Kidney epithelial cell (primary cell): ENCODE data around the gene ITGB6. TPM values are rescaled to one million over a fixed set of nuclear protein-coding genes. Genes with fewer than 3 reads are reported as not detected.

Source experiments
- DNase-seq: peaks from one replicate; pipeline ENCODE4 v3.0.0-alpha.2; 2010; ENCODE audit warnings: low read depth
- H3K27me3 ChIP-seq: 2 replicates; pipeline ENCODE4 v1.6.0; 2011; ENCODE audit warnings: low read length; ENCODE audit not compliant: control insufficient read depth, insufficient read depth
- H3K36me3 ChIP-seq: 2 replicates; pipeline ENCODE4 v1.5.1; 2011; ENCODE audit warnings: low read length; ENCODE audit not compliant: control insufficient read depth, insufficient read depth
- H3K4me3 ChIP-seq: 2 replicates; pipeline ENCODE4 v1.5.1; 2011; ENCODE audit warnings: low read depth, mild to moderate bottlenecking, control low read depth, low read length
- total RNA-seq: library from RNA; depleted of rRNA; stranded (reverse); fragments of >200 nt; gene quantifications from 2 replicates; pipeline ENCODE4 v1.2.3, GENCODE V29; 2015
- TF ChIP-seq, protein P1 (sequence below): IDR thresholded peaks from 2 replicates; pipeline ENCODE4 v1.5.1; 2011; ENCODE audit warnings: mild to moderate bottlenecking, moderate library complexity, low read length, control low read depth, inconsistent platforms; ENCODE audit not compliant: insufficient read depth, poor library complexity, severe bottlenecking

The ITGB6 gene
- total RNA-seq, 1 donor from 2014 or later, result 68.5 TPM

DNA sequence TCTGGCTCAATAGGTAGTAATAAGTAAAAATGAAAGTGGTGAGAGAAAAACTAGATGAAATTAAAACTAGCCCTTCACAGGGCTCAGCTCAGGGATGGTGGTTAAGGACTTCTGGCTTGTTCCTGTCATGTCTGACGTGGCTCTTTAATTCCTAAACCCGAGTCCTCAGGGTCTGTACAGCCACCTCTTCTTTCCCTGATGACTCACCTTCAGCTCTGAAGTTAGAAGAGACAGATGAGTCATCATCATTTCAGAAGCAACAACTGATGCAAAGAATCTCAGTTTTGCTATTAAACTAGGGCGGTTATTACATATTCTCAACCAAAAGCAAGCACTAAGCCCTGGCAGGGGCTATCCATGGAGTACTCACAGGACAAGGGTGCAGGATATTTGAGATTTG is 24.0 kb upstream of the ITGB6 start:
- Histone ChIP-seq H3K4me3 (no peak overlapping the region), H3K27me3 (no peaks in the 10 kb centered on the region), H3K36me3 (no peaks in the 10 kb centered on the region)
- TF ChIP-seq, protein P1, sequence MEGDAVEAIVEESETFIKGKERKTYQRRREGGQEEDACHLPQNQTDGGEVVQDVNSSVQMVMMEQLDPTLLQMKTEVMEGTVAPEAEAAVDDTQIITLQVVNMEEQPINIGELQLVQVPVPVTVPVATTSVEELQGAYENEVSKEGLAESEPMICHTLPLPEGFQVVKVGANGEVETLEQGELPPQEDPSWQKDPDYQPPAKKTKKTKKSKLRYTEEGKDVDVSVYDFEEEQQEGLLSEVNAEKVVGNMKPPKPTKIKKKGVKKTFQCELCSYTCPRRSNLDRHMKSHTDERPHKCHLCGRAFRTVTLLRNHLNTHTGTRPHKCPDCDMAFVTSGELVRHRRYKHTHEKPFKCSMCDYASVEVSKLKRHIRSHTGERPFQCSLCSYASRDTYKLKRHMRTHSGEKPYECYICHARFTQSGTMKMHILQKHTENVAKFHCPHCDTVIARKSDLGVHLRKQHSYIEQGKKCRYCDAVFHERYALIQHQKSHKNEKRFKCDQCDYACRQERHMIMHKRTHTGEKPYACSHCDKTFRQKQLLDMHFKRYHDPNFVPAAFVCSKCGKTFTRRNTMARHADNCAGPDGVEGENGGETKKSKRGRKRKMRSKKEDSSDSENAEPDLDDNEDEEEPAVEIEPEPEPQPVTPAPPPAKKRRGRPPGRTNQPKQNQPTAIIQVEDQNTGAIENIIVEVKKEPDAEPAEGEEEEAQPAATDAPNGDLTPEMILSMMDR, result no peak
- peak; percentile 98 for DNase-seq

DNA sequence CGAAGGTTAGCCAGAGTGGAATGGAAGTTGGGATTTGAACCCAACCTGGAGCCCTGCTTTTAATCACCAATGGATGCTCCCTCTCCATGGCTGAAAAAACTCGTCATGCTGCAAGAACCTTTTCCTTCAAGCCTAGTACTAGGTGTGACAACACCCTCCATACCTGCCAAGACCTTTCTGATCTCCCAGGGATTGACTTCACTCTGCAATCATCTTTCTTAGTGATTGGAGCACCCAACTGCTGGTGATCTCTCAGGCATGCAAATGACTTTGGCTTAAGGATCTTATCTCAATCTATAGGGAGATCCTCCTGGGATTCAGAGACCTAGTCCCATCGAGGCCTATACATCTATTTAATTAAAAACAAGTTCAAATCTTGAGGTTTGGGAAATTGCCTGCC is 23.5 kb upstream of the ITGB6 start:
- Histone ChIP-seq H3K27me3 (no peaks in the 10 kb centered on the region), H3K4me3 (no peak overlapping the region), H3K36me3 (no peaks in the 10 kb centered on the region)
- TF ChIP-seq, protein P1, result no peak
- DNase-seq, result no peak

DNA sequence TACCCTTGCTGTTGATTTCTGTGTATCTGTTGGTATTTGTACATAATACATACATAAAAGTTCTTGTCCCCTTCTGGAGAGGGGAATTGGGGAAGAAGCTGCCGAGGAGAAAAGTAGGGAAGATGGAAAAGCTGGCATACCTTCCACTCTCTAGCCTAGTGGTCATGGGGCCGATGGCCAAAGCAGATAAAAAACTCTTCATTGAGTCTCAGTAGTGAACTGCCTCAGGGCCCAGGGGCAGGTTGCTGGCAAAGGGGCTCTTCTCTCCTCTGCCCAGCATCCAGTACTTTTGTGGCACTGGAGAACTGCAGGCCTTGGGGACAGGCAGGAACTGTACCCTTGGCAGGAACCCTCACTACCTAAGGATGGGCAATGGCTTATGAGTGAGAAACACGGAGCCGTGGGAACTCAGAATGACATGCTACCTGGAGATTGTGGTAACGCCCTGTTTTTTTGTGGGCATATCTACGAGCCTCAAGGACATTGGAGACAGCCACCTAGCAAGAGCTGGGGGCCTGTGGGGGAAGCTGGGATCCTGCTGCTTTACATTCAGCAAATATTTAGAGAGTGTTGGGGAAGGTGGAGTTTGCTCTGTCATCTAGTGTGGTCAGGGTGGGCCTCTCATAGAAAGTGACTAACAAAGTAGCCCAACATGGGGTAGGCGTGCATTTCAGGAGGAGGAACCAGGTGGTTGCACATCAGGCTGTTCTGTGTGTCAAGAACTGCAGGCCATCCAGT is 22.6 kb upstream of the ITGB6 start:
- TF ChIP-seq, protein P1, result no peak
- Histone ChIP-seq H3K4me3 (no peak overlapping the region), H3K36me3 (no peaks in the 10 kb centered on the region), H3K27me3 (no peaks in the 10 kb centered on the region)
- DNase-seq, result no peak

DNA sequence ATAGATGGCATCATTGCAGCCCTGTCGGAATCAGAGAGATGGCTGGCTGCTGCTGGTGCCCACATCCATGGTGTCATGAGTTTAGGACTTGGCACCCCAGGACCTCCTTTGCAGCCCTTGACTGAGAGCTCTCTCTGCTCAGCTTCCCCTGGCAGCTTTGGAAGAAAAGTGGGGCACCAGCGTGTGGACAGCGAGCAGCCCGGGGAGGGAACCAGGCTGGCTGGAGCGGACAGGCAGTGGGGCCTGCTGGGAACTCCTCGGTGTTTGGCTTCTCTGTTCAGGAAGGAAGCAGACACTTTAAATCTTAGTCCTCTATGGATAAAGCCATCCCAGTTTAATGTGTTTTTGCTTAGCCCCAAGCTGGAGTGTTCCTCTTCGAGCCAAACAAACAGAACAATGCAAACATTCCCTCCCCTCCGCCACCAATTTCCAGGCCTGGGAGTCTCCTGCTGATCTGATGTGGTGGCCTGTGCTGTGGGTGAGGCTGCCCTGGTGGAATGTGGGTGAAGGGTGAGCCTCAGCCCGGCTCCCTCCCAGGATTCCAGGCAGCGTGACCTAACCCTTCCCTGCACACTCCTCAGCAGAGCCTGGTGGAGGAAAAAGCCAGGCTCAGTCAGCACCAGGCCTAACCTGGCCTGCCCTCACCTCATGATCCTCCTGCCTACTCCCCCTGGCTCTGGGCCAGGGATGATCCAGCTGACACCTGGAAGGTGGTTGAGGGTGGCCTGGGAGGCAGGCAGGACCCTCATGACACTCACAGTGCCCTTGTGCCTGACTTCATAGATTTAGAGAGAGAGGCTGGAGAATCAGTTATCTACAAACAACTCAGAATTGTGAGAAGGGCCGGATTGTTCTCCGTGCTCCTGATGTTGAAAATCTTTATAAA is 21.6 kb upstream of the ITGB6 start:
- Histone ChIP-seq H3K4me3 (no peak overlapping the region), H3K36me3 (no peaks in the 10 kb centered on the region), H3K27me3 (no peaks in the 10 kb centered on the region)
- no peak for DNase-seq
- TF ChIP-seq, protein P1, result no peak

DNA sequence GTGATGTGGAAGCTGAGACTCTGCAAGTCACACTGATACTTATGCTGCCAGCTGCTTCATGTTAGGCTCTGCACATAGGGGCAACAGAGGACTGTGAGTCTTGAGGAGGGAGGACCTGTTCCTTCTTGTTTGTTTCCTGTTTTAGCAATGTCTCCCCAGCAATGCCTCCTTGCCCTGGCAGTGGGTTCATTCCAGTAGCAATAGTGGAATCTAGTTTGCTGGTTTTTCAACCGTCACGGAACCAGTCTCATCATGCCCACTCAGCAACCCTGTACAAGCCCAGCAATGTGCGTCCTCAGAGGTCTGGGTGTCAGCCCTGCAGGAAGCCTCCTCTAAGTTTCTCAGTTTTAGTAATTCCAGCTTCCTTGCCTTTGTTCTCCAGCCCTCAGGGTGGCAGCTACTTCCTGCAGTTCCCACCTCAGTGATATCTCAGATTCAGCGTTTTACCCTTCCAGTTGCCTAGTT is 20.5 kb upstream of the ITGB6 start:
- TF ChIP-seq, protein P1, result no peak
- Histone ChIP-seq H3K36me3 (no peaks in the 10 kb centered on the region), H3K27me3 (no peaks in the 10 kb centered on the region), H3K4me3 (no peak overlapping the region)
- DNase-seq, result no peak
